C4-2B (cell line): ENCODE results near the gene ILDR2.

Experiments
- H3K27ac ChIP-seq: fragments of 450-650 bp; 2 replicates; pipeline ENCODE4 v1.5.1; 2017
- ZFX ChIP-seq: fragments of 450-650 bp; IDR thresholded peaks from 2 replicates; pipeline ENCODE4 v1.6.1; 2017
- TF ChIP-seq, protein P1 (sequence below): fragments of 450-650 bp; conservative IDR thresholded peaks from 2 replicates; pipeline ENCODE4 v1.5.1; 2017; ENCODE audit warnings: mild to moderate bottlenecking

The ILDR2 gene

DNA sequence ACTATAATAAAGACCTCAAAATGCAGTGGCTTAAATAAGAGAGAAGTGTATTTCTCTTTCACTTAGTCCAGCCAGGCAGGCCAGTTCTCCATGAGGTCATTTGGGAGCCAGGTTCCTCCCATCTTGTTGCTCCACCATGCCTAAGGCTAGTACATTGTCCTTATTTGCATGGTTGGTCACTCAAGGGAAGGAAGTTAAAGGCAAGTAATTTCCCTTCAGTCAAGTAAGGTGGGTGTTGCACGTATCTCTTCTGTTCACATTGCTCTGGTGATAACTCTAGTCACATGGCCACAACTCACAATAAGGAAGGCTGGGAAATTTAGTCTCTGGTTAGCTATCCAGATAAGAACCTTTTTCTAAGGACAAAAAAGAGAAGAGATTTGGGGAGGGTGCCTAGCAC is 72.1 kb downstream of the ILDR2 start:
- H3K27ac ChIP-seq, result no peak overlapping the region

GRCh38 chr1:166902279-166902678 is 73.1 kb downstream of the ILDR2 start:
- no peak overlapping the region for H3K27ac ChIP-seq
- no peak for TF ChIP-seq ZFX
- TF ChIP-seq, protein P1, sequence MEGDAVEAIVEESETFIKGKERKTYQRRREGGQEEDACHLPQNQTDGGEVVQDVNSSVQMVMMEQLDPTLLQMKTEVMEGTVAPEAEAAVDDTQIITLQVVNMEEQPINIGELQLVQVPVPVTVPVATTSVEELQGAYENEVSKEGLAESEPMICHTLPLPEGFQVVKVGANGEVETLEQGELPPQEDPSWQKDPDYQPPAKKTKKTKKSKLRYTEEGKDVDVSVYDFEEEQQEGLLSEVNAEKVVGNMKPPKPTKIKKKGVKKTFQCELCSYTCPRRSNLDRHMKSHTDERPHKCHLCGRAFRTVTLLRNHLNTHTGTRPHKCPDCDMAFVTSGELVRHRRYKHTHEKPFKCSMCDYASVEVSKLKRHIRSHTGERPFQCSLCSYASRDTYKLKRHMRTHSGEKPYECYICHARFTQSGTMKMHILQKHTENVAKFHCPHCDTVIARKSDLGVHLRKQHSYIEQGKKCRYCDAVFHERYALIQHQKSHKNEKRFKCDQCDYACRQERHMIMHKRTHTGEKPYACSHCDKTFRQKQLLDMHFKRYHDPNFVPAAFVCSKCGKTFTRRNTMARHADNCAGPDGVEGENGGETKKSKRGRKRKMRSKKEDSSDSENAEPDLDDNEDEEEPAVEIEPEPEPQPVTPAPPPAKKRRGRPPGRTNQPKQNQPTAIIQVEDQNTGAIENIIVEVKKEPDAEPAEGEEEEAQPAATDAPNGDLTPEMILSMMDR, result no peak

More for the DNA sequence above, 72.1 kb downstream of the ILDR2 start:
- TF ChIP-seq ZFX, result no peak
- TF ChIP-seq, protein P1, result no peak

- TF ChIP-seq ZFX, result no peak
- TF ChIP-seq, protein P1, result no peak
- H3K27ac ChIP-seq, result no peak overlapping the region
Observed at GRCh38 chr1:166900987-166901386, 74.4 kb downstream of the ILDR2 start.

DNA sequence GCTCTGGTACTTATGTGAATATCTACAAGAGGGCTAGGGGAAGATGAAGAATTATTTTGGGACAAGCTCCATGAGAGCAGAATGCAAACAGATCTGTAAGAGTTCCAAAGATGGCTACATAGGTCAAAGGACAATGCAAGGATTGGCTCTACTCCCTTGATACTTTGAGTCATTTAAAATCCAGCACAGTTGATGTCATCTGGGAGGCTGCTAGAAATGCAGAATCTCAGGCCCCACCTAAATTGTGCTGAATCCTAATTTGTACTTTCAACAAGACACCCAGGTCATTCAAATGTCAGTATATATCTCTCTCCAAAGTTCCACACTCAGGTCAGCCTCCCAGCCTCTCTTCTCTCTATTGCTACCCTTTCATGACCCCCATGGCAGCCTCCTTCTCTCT is 75.6 kb downstream of the ILDR2 start:
- no peak overlapping the region for H3K27ac ChIP-seq
- TF ChIP-seq, protein P1, result no peak
- no peak for TF ChIP-seq ZFX

GRCh38 chr1:166895766-166896165 is 79.6 kb downstream of the ILDR2 start:
- no peak overlapping the region for H3K27ac ChIP-seq
- TF ChIP-seq, protein P1, result no peak
- no peak for TF ChIP-seq ZFX

DNA sequence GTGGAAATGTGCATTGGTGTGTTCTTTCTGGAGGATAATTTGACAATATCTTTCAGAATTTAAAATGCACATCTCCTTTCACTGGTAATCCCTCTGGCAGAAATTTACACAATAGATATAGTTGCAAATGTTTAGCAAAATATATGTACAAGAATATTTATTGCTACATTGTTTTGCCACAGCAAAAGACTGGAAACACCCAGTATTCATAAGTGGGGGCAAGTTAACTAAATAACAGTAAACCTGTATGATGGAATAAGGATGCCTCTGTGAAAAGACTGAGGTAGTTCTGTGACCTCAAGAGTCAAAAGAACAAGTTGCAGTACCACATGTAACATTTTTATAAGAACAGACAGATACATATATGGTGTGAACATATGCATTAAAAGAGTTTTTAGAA is 85.6 kb downstream of the ILDR2 start:
- H3K27ac ChIP-seq, result no peak overlapping the region
- TF ChIP-seq, protein P1, result no peak
- no peak for TF ChIP-seq ZFX

- H3K27ac ChIP-seq, result no peak overlapping the region
- TF ChIP-seq, protein P1, result no peak
- no peak for TF ChIP-seq ZFX
Observed at GRCh38 chr1:166888373-166889111, 86.8 kb downstream of the ILDR2 start.
